Jurkat, Clone E6-1 (cell line): ENCODE data around the gene DBNL. TPM values are rescaled to one million over a fixed set of nuclear protein-coding genes. Genes with fewer than 3 reads are reported as not detected.
A peak's percentile ranks its signal among the peaks of the same experiment; 100 is the strongest.
"Not testable (repeated sequence)": the region's sequence is repeated elsewhere in the genome, so short reads cannot be mapped to it uniquely, and the experiment has no call there.

Experiments
- DNase-seq: peaks from one replicate; pipeline ENCODE4 v3.0.0-alpha.2; 2011; ENCODE audit warnings: low read depth, low spot score
- H3K4me3 ChIP-seq: 2 replicates; pipeline ENCODE4 v1.5.1; 2011; ENCODE audit warnings: mild to moderate bottlenecking, low read length, control low read depth, moderate library complexity
- polyA plus RNA-seq: library from polyadenylated mRNA; unstranded; fragments of >200 nt; gene quantifications from one replicate; pipeline ENCODE4 v1.2.1, GENCODE V29; 2012; ENCODE audit warnings: missing spikeins; ENCODE audit not compliant: insufficient read length, insufficient read depth

Gene DBNL
- 93.0 TPM for polyA plus RNA-seq

DNA sequence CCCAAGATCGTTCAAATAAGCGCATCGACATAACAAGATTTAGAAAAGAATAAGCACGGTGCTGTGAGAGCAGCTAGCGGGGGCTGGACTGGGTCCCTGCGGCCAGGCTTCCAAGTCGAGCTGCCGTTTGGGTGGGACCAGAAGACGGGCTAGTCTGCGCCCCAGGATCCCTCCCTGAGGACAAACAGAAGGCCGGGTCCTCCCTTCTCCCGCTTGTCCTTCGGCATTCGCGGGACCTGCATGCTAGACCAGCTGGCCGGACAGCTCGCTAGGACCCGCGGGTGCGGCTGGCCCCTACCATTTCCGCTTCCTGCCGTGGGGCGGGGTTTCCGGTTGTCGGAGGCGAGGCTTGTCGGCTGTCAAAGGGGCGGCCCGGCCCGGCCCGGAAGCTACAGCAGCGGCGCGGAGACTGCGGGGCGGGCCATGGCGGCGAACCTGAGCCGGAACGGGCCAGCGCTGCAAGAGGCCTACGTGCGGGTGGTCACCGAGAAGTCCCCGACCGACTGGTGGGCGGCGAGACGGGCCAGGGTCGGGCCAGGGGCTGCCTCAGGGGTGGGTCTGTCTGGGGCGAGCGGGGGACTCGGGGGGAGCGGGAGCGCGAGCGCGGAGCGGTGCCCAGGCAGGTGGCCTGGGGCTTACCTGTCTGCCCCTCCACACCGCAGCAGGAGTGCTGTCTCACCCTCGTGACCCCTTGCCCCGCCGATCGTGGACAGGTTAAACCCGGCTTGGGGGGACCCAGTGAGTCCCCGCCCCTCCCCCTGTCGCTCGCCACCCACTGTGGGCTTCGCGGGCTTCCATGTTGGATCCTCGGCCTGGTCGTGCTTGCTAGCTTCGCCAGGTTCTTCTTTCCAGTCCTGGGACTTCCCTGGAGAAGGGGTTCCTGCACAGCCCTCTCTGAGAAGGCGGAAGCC, at the start of gene DBNL:
DBNL (plus strand) TSS at position 388 of the 911 bp plus-strand sequence; CDS start at position 424, 36 bp downstream.
- peak within 1 kb of the TSS; percentile 92 for H3K4me3 ChIP-seq
- peak; percentile 52 for DNase-seq

GRCh38 chr7:43997532-43997931, 47.0 kb upstream of the DBNL start, which contains the start of gene SPDYE1:
SPDYE1 (plus strand) TSS chr7:43997897; CDS start chr7:43999950, 2,053 bp downstream.
- not testable (repeated sequence) for DNase-seq, H3K4me3 ChIP-seq

- not testable (repeated sequence) for DNase-seq, H3K4me3 ChIP-seq
These were observed 32.4 kb upstream of the DBNL start for GRCh38 chr7:44012081-44012480.

DNA sequence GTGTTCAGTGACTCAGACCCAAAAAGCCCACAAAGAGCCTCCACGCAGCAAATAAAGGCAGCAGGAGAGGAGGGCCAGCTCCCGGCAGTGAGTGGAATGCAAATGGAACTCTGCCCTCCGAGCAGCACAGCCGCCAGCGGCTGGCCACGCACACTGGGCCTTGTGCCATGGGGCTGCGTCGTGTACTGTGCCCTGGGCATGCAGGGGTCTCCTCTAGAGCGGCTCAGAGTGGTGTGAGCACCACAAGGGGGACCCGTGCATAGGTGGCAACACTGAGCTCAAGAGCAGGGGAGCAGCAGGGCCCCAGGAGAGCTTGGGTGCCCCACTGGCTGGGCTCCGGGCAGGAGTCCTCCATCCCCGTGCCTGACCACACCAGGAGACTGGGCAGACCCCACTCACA, 29.4 kb upstream of the DBNL start:
- not testable (repeated sequence) for DNase-seq, H3K4me3 ChIP-seq

DNA sequence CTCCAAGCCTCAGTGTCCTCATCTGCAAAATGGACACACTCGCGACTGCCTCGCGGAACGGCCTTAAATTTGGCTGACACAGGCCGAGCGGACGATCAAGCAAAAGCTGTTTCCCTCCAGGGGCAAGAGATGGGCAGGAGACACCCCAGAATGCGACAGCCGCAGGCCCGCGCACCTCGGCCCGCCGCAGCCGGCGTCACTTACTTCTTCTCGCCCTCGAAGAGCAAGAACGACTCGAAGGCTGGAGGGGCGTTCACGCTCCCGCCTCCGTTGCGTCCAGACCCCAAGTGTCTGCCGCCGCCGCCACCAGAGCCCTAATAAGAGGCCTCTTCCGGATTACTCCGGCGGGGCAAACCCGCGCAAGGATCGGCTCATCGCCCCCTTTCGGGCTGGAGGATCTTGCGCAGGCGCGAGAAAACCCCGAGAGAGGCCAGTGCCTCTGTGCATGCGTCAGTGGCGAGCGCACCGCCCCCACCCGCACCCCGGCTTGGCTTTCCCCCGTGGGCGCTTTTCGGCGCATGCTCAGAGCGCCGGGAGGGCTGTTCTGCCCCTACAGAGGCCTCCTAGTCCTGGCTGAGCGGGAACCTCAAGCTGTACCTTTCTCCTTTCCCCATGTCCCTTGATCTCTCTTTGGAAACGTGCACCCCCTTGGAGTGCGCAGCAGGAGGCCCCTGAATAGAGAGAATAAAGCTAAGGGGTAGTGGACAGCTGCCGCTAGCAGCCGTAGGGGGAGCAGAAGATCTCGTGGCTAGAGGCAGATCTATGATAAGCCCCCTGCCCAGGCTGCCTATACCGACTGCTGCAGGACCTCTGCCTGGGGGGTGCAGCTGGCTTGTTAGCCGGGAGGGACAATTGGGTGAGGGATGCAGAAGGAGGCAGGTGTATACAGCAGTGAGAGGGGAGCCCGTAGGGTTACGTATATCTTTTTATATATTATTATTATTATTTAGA, 25.4 kb upstream of the DBNL start:
- peak; percentile 95 for DNase-seq
- H3K4me3 ChIP-seq = peak overlapping the region; percentile 69

DNA sequence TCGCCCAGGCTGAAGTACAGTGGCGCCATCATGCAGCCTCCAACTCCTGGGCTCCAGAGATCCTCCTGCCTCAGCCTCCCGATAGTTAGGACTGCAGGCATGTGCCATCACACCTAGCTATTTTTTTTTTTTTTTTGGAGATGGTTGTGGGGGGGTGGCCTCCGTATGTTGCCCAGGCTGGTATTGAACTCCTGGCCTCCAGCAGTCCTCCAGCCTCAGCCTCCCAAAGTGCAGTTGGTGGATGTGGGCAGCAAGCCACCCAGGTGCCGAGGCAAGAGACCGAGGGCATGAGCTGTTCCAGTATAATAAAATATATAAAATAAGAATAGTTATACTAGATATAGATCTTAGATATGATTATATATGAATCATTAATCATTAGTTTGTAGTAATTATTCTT, 24.7 kb upstream of the DBNL start:
- not testable (repeated sequence) for H3K4me3 ChIP-seq, DNase-seq

DNA sequence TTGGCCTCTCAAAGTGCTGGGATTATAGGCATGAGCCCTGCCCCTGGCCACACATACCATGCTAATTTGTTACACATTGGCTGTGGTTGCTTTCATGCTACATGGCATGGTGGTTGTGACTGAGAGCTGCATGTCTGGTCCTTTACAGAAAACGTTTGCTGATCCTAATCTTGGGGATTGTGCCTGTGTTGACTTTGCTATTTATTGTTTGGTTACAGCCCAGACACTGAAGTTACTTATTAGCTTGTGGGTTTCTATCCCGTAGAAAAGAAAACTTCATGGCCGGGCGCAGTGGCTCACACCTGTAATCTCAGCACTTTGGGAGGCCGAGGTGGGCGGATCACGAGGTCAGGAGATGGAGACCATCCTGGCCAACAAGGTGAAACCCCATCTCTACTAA, 22.4 kb upstream of the DBNL start:
- H3K4me3 ChIP-seq, DNase-seq: not testable (repeated sequence)

- not testable (repeated sequence) for H3K4me3 ChIP-seq, DNase-seq
These were observed 21.6 kb upstream of the DBNL start for GRCh38 chr7:44022796-44023467.

GRCh38 chr7:44029433-44029832, 15.1 kb upstream of the DBNL start:
- DNase-seq, H3K4me3 ChIP-seq: not testable (repeated sequence)

DNA sequence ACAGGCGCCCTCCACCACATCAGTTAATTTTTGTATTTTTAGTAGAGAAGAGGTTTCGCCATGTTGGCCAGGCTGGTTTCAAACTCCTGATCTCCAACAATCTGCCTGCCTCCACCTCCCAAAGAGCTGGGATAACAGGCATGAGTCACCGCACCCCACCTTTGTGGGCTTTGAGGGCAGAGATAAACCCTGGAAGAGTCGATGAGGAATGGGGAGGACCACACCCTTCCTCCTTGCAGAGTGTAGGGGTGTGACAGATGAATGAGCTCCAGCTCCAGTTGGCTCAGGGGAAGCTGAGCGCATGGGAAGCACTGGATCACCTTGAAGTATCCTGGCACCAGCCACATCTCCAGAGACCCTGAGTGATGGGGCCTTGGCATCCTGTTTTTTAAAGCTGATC, 14.5 kb upstream of the DBNL start:
- not testable (repeated sequence) for DNase-seq, H3K4me3 ChIP-seq

DNA sequence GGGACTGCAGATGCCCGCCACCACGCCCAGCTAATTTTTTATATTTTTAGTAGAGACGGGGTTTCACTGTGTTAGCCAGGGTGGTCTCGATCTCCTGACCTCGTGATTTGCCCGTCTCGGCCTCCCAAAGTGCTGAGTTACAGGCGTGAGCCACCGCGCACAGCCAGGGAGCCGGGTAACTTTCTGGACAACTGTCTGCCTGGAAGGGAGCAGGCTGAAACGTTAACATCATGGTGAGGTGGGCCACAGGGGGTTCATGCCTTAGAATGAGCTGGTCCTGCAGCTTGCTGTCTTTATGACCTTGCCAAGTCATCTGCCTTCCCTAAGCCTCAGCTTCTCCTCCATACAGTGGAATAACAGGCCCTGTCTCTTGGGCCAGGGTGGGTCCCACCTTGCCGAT, 13.2 kb upstream of the DBNL start:
- H3K4me3 ChIP-seq, DNase-seq: not testable (repeated sequence)

- not testable (repeated sequence) for H3K4me3 ChIP-seq, DNase-seq
These were observed 12.5 kb upstream of the DBNL start for GRCh38 chr7:44032031-44032430.

GRCh38 chr7:44033971-44034844, 10.3 kb upstream of the DBNL start:
- not testable (repeated sequence) for DNase-seq, H3K4me3 ChIP-seq

DNA sequence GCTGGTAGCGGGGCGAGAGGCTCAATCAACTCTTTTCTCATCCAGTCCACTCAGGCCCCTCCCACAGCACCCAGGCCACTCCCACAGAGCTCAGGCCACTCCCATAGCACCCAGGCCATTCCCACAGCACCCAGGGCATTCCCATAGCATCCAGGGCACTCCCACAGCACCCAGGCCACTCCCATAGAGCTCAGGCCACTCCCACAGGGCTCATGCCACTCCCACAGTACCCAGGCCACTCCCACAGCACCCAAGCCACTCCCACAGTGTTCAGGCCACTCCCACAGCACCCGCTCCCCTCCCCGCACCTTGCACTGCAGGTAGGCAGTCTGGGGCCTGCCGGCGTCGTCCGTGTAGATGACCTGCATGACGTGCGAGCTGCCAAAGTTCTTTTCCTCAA, 8.1 kb upstream of the DBNL start:
- DNase-seq, H3K4me3 ChIP-seq: not testable (repeated sequence)

DNA sequence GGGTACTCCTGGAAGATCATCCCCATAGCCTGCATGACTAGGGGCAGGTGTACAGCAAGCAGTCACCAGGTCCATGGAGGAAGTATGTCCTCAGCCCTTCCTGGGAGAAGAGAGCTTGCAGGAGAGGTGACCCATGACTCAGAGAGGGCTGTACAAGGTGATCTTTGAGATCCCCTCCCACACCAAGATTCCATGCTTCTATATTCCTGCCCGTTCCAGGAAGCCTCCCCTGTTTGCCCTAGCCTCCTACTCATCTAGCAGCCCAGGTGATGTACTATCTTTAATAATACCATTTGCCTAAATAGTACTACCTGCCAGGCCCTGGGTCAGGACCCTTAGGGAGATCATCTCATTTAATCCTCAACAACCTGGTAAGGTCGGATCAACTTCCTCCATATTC, 6.6 kb upstream of the DBNL start:
- not testable (repeated sequence) for H3K4me3 ChIP-seq, DNase-seq

DNA sequence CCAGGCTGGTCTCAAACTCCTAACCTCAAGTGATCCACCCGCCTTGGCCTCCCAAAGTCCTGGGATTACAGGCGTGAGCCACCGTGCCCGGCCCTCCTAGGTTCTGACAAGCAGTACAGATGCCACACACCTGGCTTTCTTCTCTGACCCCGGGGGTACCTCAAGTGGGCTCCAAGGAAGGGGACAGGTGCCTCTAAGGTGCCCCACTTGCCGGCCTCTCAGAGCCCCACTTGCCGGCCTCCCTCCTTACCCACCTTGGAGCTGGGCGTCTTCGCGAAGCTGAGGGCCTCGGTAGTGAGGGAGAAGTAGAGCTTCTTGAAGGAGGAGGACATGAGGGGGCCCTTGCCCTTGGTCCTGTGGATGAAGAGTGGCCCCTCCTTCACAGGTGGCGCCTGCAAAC, 5.9 kb upstream of the DBNL start:
- not testable (repeated sequence) for DNase-seq, H3K4me3 ChIP-seq

GRCh38 chr7:44038961-44039558, 5.4 kb upstream of the DBNL start:
- not testable (repeated sequence) for DNase-seq, H3K4me3 ChIP-seq
